ENCODE measurements around the gene KLHL29. TPM values are rescaled to one million over a fixed set of nuclear protein-coding genes. Genes with fewer than 3 reads are reported as not detected.

The KLHL29 gene
- total RNA-seq, 2 donors from 2014 or later = 2.0 to 4.2 TPM

DNA sequence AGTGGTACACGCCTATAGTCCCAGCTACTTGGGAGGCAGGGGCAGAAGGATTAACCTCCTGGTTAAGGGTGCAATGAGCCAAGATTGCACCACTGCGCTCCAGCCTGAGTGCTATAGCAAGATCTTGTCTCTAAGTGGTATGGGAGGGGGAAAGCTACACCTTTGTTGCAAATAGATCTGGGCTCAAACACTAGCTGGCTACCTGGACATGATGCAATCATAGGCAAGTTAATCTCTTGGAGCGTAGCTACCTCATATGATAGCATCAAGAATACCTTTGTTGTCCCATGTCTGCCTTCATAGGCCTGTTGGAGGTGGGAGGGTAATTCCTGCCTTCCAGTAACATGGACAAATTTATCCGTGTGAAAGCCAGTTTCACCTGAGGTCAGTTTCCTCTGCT is 15.7 kb downstream of the KLHL29 start:
- no peak overlapping the region for H3K4me3 ChIP-seq
- no peaks in the 10 kb centered on the region for H3K27me3 ChIP-seq
- H3K36me3 ChIP-seq = no peaks in the 10 kb centered on the region
- TF ChIP-seq, protein P1, sequence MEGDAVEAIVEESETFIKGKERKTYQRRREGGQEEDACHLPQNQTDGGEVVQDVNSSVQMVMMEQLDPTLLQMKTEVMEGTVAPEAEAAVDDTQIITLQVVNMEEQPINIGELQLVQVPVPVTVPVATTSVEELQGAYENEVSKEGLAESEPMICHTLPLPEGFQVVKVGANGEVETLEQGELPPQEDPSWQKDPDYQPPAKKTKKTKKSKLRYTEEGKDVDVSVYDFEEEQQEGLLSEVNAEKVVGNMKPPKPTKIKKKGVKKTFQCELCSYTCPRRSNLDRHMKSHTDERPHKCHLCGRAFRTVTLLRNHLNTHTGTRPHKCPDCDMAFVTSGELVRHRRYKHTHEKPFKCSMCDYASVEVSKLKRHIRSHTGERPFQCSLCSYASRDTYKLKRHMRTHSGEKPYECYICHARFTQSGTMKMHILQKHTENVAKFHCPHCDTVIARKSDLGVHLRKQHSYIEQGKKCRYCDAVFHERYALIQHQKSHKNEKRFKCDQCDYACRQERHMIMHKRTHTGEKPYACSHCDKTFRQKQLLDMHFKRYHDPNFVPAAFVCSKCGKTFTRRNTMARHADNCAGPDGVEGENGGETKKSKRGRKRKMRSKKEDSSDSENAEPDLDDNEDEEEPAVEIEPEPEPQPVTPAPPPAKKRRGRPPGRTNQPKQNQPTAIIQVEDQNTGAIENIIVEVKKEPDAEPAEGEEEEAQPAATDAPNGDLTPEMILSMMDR (IDR thresholded peaks at IDR 0.05) = no peak
- no peak overlapping the region for H3K27ac ChIP-seq
- H3K9me3 ChIP-seq = no peaks in the 10 kb centered on the region
- H3K4me1 ChIP-seq = peaks cover 0 to 12% of the 10 kb centered on the region in 2 donors
- DNase-seq (ENCODE audit: low spot score) = no peak

DNA sequence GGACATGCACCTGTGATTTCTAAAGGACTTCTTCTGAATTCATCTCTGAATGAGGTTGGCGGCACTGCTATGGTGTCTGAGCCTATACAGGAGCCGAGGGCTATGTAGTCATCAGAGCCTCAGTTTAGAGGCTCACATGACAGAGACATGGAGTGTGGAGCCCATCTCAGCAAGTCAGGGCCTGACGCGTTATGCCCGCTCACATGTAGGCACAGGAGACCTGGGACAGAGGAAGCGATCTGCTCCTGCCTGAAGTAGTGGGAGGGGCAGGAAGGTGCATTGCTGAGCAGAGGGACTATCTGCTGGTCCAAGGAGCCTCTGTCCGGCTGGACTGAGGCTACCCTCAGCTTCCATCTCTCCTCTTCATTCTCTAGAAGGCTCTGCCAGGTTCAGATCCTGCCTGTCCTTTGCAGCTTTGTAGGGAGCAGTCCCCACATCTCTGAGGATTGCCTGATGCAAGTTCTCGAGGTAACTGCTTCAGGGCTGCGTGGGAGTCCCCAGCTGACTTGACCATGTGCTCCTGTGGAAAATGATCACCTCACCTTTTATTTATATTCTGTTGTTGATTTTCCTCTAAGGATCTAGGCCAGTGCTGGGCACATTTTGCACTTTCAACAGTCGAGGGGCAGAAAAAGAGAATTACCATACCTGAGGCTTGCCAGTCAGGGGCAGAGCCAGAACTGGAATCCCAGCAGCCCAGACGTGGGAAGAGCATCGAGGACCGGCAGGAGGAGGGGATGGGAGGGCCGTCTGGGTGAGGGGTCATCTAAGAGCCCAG is 16.6 kb downstream of the KLHL29 start:
- H3K4me1 ChIP-seq = peaks cover 0 to 12% of the 10 kb centered on the region in 2 donors
- H3K27ac ChIP-seq = no peak overlapping the region
- no peak overlapping the region for H3K4me3 ChIP-seq
- H3K36me3 ChIP-seq = no peaks in the 10 kb centered on the region
- TF ChIP-seq, protein P1 (IDR thresholded peaks at IDR 0.05) = no peak
- no peaks in the 10 kb centered on the region for H3K27me3 ChIP-seq
- DNase-seq (ENCODE audit: low spot score) = no peak
- H3K9me3 ChIP-seq = no peaks in the 10 kb centered on the region

DNA sequence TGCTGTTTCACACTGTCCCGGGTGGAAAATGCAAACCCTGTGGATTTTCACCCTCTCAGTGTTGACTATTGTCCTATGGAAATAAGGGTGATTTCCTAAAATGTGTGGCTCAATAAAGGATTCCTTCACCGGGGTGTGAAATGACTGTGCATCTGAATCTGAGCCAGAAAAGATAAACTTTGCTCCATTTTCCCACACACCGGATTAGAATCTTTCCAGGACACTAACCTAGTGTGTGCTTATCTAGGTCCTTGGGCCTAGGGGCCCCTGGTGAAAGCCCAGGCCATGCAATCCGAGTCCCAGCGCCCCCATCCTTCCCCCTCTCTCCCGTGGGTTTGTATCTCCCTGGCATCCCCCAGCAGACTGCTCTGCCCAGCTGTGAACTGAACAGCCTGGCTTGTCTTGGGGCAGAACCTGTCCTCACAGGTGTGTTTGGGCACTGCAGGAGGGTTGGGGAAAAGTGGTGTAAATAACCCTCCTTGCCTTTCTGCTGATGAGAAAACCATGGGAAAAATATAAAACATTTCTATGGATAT is 17.3 kb downstream of the KLHL29 start:
- Histone ChIP-seq H3K27ac (no peak overlapping the region), H3K9me3 (no peaks in the 10 kb centered on the region), H3K27me3 (no peaks in the 10 kb centered on the region), H3K4me1 (peaks cover 0 to 12% of the 10 kb centered on the region in 2 donors), H3K36me3 (no peaks in the 10 kb centered on the region), H3K4me3 (no peak overlapping the region)
- no peak for DNase-seq (ENCODE audit: low spot score)
- TF ChIP-seq, protein P1 (IDR thresholded peaks at IDR 0.05) = no peak

DNA sequence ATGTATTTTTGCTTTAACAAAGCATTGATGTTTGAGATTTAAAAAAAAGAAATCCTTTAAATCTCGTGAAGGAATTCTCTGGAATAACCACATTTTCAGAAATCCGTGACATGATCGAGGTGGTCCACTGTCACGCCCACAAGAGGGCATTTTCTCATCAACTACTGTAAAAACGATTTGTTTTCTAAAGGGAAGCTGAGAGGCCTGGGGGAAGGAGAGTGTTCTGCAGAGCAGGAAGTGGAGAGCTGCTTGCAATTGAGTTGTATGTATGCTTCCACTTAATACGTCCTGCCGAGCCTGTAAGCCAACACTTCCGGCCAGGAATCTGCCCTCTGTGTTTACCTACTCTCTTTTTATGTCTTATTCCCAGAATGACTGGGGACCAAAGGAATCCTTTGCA is 19.4 kb downstream of the KLHL29 start:
- TF ChIP-seq, protein P1 (IDR thresholded peaks at IDR 0.05) = peak in 1 of 2 donors; percentile 27
- Histone ChIP-seq H3K4me1 (peaks cover 0 to 12% of the 10 kb centered on the region in 2 donors), H3K27me3 (no peaks in the 10 kb centered on the region), H3K27ac (no peak overlapping the region), H3K36me3 (no peaks in the 10 kb centered on the region), H3K9me3 (no peaks in the 10 kb centered on the region), H3K4me3 (no peak overlapping the region)
- DNase-seq (ENCODE audit: low spot score) = no peak

DNA sequence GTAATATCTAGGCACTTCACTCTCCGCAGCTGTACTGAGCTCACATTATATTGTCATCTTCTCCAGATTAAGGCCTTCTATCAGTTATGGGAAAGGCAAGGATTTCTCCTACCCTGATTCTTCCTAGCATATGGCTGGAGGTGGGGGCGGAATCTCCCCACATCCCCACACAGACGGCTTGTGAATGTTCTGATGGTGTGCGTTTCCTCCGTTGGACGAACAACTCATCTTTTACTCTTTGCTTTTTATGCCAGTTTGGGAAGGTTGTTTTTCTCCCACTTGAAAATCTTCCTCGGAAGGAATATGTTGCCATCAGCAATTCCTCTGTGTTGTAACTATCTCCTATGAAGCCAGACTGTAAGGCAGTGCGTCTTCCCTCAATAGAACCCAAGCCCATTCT is 24.3 kb downstream of the KLHL29 start:
- Histone ChIP-seq H3K27ac (no peak overlapping the region), H3K36me3 (no peaks in the 10 kb centered on the region), H3K9me3 (no peaks in the 10 kb centered on the region), H3K27me3 (no peaks in the 10 kb centered on the region), H3K4me1 (peaks cover 0 to 5% of the 10 kb centered on the region in 2 donors), H3K4me3 (no peak overlapping the region)
- no peak for DNase-seq (ENCODE audit: low spot score)
- TF ChIP-seq, protein P1 (IDR thresholded peaks at IDR 0.05) = no peak
